Mammary epithelial cell (primary cell): ENCODE data around the gene DCLRE1B.

Experiments used
- EZH2 ChIP-seq: IDR thresholded peaks from 2 replicates; pipeline ENCODE4 v1.6.1; 2012; ENCODE audit warnings: low read length, inconsistent platforms, borderline replicate concordance
- TF ChIP-seq, protein P1 (sequence below), 2 donors: IDR thresholded peaks in 1 of 2; conservative IDR thresholded peaks in 1 of 2; 2 replicates each; pipeline ENCODE4 v1.5.1; 2011 to 2012; ENCODE audit warnings: inconsistent platforms in 2 of 2, low read length in 2 of 2, mild to moderate bottlenecking in 2 of 2, control low read depth in 1 of 2, low read depth in 1 of 2; ENCODE audit not compliant: insufficient read depth in 1 of 2; ENCODE audit errors: extremely low read depth in 1 of 2

- TF ChIP-seq, protein P1, sequence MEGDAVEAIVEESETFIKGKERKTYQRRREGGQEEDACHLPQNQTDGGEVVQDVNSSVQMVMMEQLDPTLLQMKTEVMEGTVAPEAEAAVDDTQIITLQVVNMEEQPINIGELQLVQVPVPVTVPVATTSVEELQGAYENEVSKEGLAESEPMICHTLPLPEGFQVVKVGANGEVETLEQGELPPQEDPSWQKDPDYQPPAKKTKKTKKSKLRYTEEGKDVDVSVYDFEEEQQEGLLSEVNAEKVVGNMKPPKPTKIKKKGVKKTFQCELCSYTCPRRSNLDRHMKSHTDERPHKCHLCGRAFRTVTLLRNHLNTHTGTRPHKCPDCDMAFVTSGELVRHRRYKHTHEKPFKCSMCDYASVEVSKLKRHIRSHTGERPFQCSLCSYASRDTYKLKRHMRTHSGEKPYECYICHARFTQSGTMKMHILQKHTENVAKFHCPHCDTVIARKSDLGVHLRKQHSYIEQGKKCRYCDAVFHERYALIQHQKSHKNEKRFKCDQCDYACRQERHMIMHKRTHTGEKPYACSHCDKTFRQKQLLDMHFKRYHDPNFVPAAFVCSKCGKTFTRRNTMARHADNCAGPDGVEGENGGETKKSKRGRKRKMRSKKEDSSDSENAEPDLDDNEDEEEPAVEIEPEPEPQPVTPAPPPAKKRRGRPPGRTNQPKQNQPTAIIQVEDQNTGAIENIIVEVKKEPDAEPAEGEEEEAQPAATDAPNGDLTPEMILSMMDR (conservative IDR thresholded peaks at IDR 0.05 in 1 of 2, IDR thresholded peaks at IDR 0.05 in 1 of 2; ENCODE audit: extremely low read depth in 1 of 2, insufficient read depth in 1 of 2, low read depth in 1 of 2, low read length in 2 of 2), result no peak
- no peak for TF ChIP-seq EZH2
Measured at GRCh38 chr1:113935176-113935575, 30.1 kb downstream of the DCLRE1B start.
